Stimulated activated CD8-positive, alpha-beta memory T cell treated with anti-CD3 and anti-CD28 coated beads, Interleukin-2, amount 100 ng/mL, for 1 hour (primary cell): ENCODE measurements around the gene SH3BP4.

Source experiments
- DNase-seq, 2 donors: peaks; one replicate each; pipeline ENCODE4 v3.0.0-alpha.2; 2020; ENCODE audit warnings: low read depth in 2 of 2

The SH3BP4 gene

GRCh38 chr2:234947556-234947955 is 4.3 kb upstream of the SH3BP4 start:
- no peak for DNase-seq

- no peak for DNase-seq
Observed at GRCh38 chr2:234949762-234950434, 1.9 kb upstream of the SH3BP4 start.

- no peak for DNase-seq
Observed at GRCh38 chr2:234950435-234950729, 1.4 kb upstream of the SH3BP4 start.

- no peak for DNase-seq
Observed at GRCh38 chr2:234950730-234951663, 820 bp upstream of the SH3BP4 start.

GRCh38 chr2:234952270-234953115 is 676 bp downstream of the SH3BP4 start:
- DNase-seq = no peak

GRCh38 chr2:234953116-234954031 is 1.6 kb downstream of the SH3BP4 start:
- DNase-seq = no peak

GRCh38 chr2:234954551-234954992 is 2.8 kb downstream of the SH3BP4 start:
- DNase-seq = no peak

GRCh38 chr2:234955091-234955591 is 3.3 kb downstream of the SH3BP4 start:
- DNase-seq = no peak

- DNase-seq = no peak
Observed at GRCh38 chr2:234955971-234956509, 4.2 kb downstream of the SH3BP4 start.

- DNase-seq = no peak
Observed at GRCh38 chr2:234957834-234958135, 6.0 kb downstream of the SH3BP4 start.

- DNase-seq = no peak
Observed at GRCh38 chr2:234958311-234958710, 6.5 kb downstream of the SH3BP4 start.

- no peak for DNase-seq
Observed at GRCh38 chr2:234958746-234959395, 7.1 kb downstream of the SH3BP4 start.

- DNase-seq = no peak
Observed at GRCh38 chr2:234960175-234961088, 8.6 kb downstream of the SH3BP4 start.

GRCh38 chr2:234961784-234962183 is 10.0 kb downstream of the SH3BP4 start:
- DNase-seq = no peak

GRCh38 chr2:234963773-234964615 is 12.2 kb downstream of the SH3BP4 start:
- DNase-seq = no peak

GRCh38 chr2:234964631-234965461 is 13.0 kb downstream of the SH3BP4 start:
- DNase-seq = no peak

GRCh38 chr2:234966340-234966739 is 14.5 kb downstream of the SH3BP4 start:
- DNase-seq = no peak
